HepG2 (cell line): Measurements from ENCODE around the gene KAT7. TPM values are rescaled to one million over a fixed set of nuclear protein-coding genes. Genes with fewer than 3 reads are reported as not detected.

ENCODE experiments used
- ATAC-seq: fragments of 200-7000 bp; cut with Tn5 transposase; 3 replicates; pipeline ENCODE4 v1.9.1; 2020; ENCODE audit warnings: mild to moderate bottlenecking, moderate library complexity
- BruUV-seq: library from RNA; stranded (reverse); fragments of 400-500 nt; replicated peaks from 2 replicates; lab custom pipeline; 2021; lab: Mats Ljungman, UMichigan
- CTCF ChIA-PET: fragments of 300-600 bp; formaldehyde crosslinking; extraction: SDS; loops from one replicate; lab custom pipeline; 2021; ENCODE audit warnings: low total read pairs, inconsistent platforms, low intra/inter-chr PET ratio; lab: Yijun Ruan, JAX
- POLR2A ChIA-PET: fragments of 350-600 bp; sonication (Branson Sonifier 250); formaldehyde crosslinking; loops from one replicate; lab custom pipeline; 2020; ENCODE audit warnings: antibody characterized with exemption, inconsistent platforms; lab: Yijun Ruan, JAX
- DNase-seq: peaks from one replicate; pipeline ENCODE4 v3.0.0-alpha.2; 2015; ENCODE audit warnings: low spot score
- FAIRE-seq: peaks from 3 replicates; lab custom pipeline; 2011; peaks lifted over from hg19 to GRCh38; lab: Jason Lieb, UNC
- H2AFZ ChIP-seq: one replicate; pipeline ENCODE4 v1.6.1; 2011; ENCODE audit warnings: low read length, inconsistent platforms
- H3K27ac ChIP-seq: fragments of 300-600 bp; 3 replicates; pipeline ENCODE4 v1.8.0; 2011; ENCODE audit warnings: mixed run types, mild to moderate bottlenecking, mixed read lengths, low read length, inconsistent platforms; ENCODE audit not compliant: insufficient read depth; ENCODE audit errors: extremely low read length
- H3K27me3 ChIP-seq, 2 experiments: fragments of 200-600 bp in 1 of 2; 2 replicates in 1 of 2; 3 replicates in 1 of 2; pipeline versions ENCODE4 v1.6.0 to v1.8.0; 2011; ENCODE audit warnings: low read length in 2 of 2, mild to moderate bottlenecking in 2 of 2, moderate library complexity in 2 of 2, inconsistent platforms in 1 of 2; ENCODE audit not compliant: insufficient read depth in 2 of 2, control insufficient read depth in 1 of 2
- H3K36me3 ChIP-seq, 2 experiments: fragments of 200-600 bp in 1 of 2; replicated peaks in 1 of 2; 2 replicates in 1 of 2; 3 replicates in 1 of 2; pipeline versions ENCODE4 v1.5.1 to v1.8.0; 2011; ENCODE audit warnings: low read length in 2 of 2, inconsistent platforms in 1 of 2; ENCODE audit not compliant: insufficient read depth in 2 of 2, control insufficient read depth in 1 of 2
- H3K4me1 ChIP-seq: 2 replicates; pipeline ENCODE4 v1.5.1; 2012; ENCODE audit warnings: low read length, inconsistent platforms; ENCODE audit not compliant: insufficient read depth
- H3K4me2 ChIP-seq: 2 replicates; pipeline ENCODE4 v1.6.0; 2011; ENCODE audit warnings: low read depth, low read length, inconsistent platforms
- H3K4me3 ChIP-seq, 3 experiments: fragments of 200-600 bp in 1 of 3; sonication (generic), shearing (Covaris generic) in 1 of 3; replicated peaks in 1 of 3; 2 replicates each; pipeline ENCODE4 v1.5.1; 2011 to 2016; ENCODE audit warnings: low read length in 3 of 3, inconsistent platforms in 2 of 3, low read depth in 2 of 3, mild to moderate bottlenecking in 2 of 3, control low read depth in 1 of 3, mixed read lengths in 1 of 3; ENCODE audit not compliant: insufficient read depth in 1 of 3
- H3K79me2 ChIP-seq: one replicate; pipeline ENCODE4 v1.6.1; 2011; ENCODE audit warnings: low read length, inconsistent platforms; ENCODE audit not compliant: insufficient read depth
- H3K9ac ChIP-seq: 2 replicates; pipeline ENCODE4 v1.6.0; 2011; ENCODE audit warnings: mild to moderate bottlenecking, low read depth, low read length, inconsistent platforms; ENCODE audit not compliant: insufficient read depth
- H3K9me3 ChIP-seq: 2 replicates; pipeline ENCODE4 v1.5.1; 2012; ENCODE audit warnings: mild to moderate bottlenecking, low read length
- H4K20me1 ChIP-seq: 2 replicates; pipeline ENCODE4 v1.6.0; 2011; ENCODE audit warnings: inconsistent platforms, mild to moderate bottlenecking, low read length, moderate library complexity; ENCODE audit not compliant: insufficient read depth
- JUNB ChIP-seq: sonication (generic); formaldehyde crosslinking; IDR thresholded peaks from 2 replicates; pipeline ENCODE4 v1.8.0; 2022; ENCODE audit warnings: missing genetic modification reagents, mild to moderate bottlenecking, borderline replicate concordance
- MAFK ChIP-seq, 2 experiments: IDR thresholded peaks in 1 of 2; conservative IDR thresholded peaks in 1 of 2; 2 replicates each; pipeline ENCODE4 v1.6.1; 2011; ENCODE audit warnings: improper control_type of control experiment in 2 of 2, low read length in 2 of 2
- ZNF362 ChIP-seq: sonication (generic); formaldehyde crosslinking; IDR thresholded peaks from 2 replicates; pipeline ENCODE4 v1.4.0; 2020; ENCODE audit warnings: missing genetic modification reagents, mild to moderate bottlenecking, borderline replicate concordance
- WGBS: methylation state at CpG from one replicate; pipeline ENCODE4 v1.1.6; 2017; ENCODE audit warnings: low lambda C conversion rate; 5-methylcytosine and 5-hydroxymethylcytosine counted together
- in situ Hi-C: cut with HindIII; loops from 2 replicates; pipeline ENCODE4 v1.10.0; 2017; ENCODE audit warnings: low pct_unique_long_range_greater_than_20kb; ENCODE audit not compliant: extremely low pct_ligation_motif_present
- intact Hi-C: fragments of 100-400 bp; cut with micrococcal nuclease; formaldehyde crosslinking; loops from one replicate; pipeline ENCODE4 v1.10.0; 2022; ENCODE audit not compliant: unreplicated experiment
- polyA plus RNA-seq, 8 experiments: library from polyadenylated mRNA; depleted of rRNA in 3 of 8; stranded (reverse) in 7 of 8; unstranded in 1 of 8; fragments of >200 nt; fragmentation: Illumina TruSeq in 4 of 8; extraction: Trizol in 4 of 8; gene quantifications; 2 replicates each; pipeline versions ENCODE4 v1.2.1 to v1.2.3, GENCODE V29; 2011 to 2016; ENCODE audit warnings: low read depth in 4 of 8, missing spikeins in 1 of 8, mixed read lengths in 1 of 8; ENCODE audit not compliant: insufficient read depth in 1 of 8
- total RNA-seq, 5 experiments: library from RNA; depleted of rRNA; stranded (reverse); fragments of >200 nt; fragmentation: Illumina TruSeq; extraction: Trizol; gene quantifications; 2 replicates each; pipeline ENCODE4 v1.2.3, GENCODE V29; 2016; ENCODE audit warnings: low read depth in 1 of 5

KAT7 gene
- total and polyA plus RNA-seq, 2 of the 13 experiments (the other 11 are each of a cell fraction or from before 2014, with no cell fraction given): 21.2 to 39.2 TPM

DNA sequence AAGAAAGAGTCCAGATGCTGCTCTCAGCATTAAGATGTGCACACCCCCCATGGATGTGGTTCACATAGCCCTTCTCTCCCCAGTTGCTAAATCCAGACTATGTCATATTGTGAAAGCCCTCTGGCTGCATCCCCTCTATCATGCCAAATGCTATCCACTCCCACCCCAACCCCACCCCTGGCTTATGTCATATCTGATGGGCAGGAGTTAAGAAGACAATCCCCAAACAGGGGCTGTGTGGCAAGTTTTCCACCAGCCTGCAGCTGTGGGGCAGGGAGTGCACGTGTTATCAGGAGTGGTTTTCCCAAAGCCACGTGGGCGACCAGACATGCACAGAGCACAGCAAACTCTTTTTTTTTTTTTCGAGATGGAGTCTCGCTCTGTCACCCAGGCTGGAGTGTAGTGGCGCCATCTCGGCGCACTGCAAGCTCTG is 34.5 kb upstream of the KAT7 start (continued):
- no peak for TF ChIP-seq JUNB

GRCh38 chr17:49755663-49756283 is 32.7 kb upstream of the KAT7 start:
- TF ChIP-seq MAFK (conservative IDR thresholded peaks at IDR 0.05 in 1 of 2, IDR thresholded peaks at IDR 0.05 in 1 of 2; ENCODE audit: low read length in 2 of 2): 0 out of 4 replicates have a peak, but pooled peaks of 1 of the 2 experiments have one; percentile 2
- TF ChIP-seq ZNF362 (CRISPR knock-in tag): no peak
- Histone ChIP-seq H3K9ac (no peak overlapping the region), H3K79me2 (peaks cover 4% of the 10 kb centered on the region), H3K27me3 (no peaks in the 10 kb centered on the region), H3K4me2 (no peak overlapping the region), H3K9me3 (no peaks in the 10 kb centered on the region), H3K4me3 (no peak overlapping the region), H3K4me1 (no peaks in the 10 kb centered on the region), H2AFZ (no peak overlapping the region), H4K20me1 (no peaks in the 10 kb centered on the region), H3K27ac (no peak overlapping the region), H3K36me3 (peaks cover 3 to 5% of the 10 kb centered on the region in 2 experiments; a peak in 2 of 5 replicates)
- FAIRE-seq (no peak), DNase-seq (no peak), ATAC-seq (no peak)
- in situ Hi-C loops (no loop called here), intact Hi-C loops (no loop called here)
- 93% methylated on average over 4 of the region's 4 CpGs for WGBS
- ChIA-PET POLR2A (interaction anchor here (1.4 kb wide), 1 partner anchor 8 kb away, joined by 7 read pairs; the partner anchor contains the start of gene FAM117A), CTCF (no interaction called here)
- no TSS peak for BruUV-seq
